Measurements from ENCODE around the gene DGLUCY.
A peak's percentile ranks its signal among the peaks of the same experiment; 100 is the strongest.
"Not testable (repeated sequence)": the region's sequence is repeated elsewhere in the genome, so short reads cannot be mapped to it uniquely, and the experiment has no call there.

The DGLUCY gene

DNA sequence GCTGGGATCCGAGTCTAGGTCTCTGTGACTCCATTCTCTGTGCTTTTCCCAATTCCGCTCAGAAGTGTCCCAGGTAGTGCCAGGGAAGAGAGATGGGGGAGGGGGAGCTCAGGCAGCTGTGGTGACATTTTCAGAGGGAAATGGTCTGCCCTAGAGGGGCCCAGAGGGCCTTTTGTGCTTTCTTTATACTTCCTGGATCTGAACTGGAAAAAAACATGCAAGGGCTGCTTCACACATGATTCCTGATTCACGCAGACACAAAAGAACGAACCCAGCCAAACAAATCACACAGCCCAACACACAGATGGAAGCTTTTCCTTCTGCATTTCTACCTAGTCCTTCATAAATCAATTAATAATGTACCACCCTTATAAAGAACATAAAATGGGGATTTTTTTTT is 104.1 kb downstream of the DGLUCY start:
- DNase-seq: no peak

DNA sequence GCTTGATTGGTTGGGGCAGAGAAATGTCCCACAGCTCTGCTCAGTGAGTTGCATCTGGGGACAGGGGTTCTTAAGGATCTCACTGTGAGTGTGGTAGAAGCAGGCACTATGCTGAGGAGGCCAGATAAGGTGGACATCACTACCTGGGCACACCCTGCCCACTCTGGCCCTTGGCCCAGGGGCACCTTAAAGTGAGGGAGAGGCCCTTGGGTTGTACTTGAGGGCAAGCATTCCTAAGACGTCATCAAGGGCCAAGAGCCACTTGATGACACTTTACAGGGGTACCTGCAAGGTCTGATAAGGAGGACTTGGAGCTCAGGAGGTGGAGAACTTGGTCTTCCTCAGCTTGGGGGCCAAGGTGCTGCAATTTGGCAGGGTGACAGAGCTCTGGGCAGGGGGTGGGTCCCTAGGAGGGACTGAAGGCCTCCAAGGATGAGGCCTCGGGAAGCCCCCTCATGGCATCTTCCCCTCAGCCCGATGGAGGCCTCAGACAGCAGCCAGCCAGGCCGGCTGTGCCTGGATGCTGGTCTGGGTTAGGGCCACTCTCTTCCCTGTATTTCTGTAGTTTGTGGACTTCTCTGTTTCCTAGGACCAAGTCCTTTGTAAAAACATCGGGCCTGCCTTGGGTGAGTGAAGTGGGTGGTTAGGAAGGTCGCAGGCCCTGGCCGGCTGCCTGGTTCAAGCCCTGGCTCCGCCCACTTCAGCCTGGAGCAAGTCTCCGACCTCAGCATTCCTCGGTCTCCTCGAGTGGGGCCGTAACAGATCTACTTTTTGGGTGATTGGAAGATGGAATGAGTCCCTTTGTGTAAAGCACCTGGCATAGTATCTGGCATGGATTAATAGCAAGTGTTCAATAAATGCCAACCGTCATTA is 105.9 kb downstream of the DGLUCY start:
- no peak for DNase-seq

DNA sequence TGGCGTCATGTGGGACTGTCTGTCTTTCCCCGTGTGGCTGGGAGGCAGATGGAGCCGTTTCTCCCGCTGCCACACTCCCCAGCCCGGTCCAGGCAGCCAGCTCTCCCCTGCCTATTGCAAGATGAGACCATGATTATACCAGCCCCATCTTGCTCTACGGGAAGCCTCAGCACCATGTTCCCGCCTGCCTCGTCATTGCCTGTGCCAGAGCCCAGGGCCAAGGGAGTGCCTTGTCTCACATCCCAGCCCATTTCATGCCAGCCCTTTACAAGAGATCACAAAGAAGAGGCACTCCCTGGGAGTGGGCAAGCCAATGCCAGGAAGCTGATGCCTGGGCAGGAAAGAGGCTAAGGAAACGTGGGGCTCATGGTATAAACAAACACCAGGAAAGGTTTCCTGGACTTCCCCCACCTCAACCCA is 106.7 kb downstream of the DGLUCY start:
- DNase-seq: no peak

DNA sequence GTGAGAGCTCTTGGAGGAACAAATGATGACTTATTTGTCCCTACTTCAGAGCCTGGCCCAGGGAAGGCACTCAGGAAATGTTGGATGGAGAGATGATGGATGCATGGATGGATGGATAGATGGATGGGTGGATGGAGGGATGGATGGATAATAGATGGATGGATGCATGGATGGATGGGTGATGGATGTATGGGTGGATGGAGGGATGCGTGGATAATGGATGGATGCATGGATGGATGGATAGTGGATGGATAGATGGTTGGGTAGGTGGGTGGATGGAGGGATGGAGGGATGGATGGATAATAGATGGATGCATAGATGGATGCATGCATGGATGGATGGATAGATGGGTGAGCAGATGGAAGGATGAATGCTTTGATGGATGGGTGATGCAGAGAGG is 107.4 kb downstream of the DGLUCY start:
- no peak for DNase-seq

DNA sequence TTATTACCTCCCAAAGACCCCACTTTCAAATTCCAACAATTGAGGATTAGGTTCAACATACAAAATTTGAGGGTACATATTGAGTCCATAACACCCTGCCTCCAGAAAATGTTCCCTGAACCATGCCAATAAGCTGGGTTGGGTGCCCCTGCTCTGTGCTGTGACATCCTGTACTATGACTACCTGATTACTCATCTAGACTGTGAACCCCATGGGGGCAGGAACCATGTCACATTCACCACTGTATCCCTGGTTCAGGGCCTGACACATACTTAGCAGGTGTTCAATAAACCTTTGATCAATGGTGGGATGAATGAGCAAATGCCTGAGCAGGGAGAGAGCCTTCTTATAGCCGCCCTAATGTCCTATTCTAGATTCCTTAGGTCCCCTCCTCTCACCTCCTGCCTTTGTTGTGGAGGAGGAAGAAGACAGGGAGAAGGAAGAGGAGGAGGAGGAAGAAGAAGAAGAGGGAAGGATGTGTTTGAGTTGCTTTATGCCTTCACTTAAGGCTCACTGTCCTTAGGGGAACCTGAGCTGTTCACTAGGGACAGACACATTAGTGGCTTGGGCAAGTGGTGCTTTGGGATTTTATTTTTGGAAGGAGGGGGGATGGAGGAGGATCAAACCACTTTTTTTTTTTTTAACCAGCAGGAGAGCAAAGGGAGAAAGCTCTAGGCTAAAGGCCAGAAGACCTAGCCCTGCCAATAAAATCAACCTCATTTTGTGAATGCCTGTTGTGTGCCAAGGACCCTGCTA is 109.3 kb downstream of the DGLUCY start:
- DNase-seq: no peak

DNA sequence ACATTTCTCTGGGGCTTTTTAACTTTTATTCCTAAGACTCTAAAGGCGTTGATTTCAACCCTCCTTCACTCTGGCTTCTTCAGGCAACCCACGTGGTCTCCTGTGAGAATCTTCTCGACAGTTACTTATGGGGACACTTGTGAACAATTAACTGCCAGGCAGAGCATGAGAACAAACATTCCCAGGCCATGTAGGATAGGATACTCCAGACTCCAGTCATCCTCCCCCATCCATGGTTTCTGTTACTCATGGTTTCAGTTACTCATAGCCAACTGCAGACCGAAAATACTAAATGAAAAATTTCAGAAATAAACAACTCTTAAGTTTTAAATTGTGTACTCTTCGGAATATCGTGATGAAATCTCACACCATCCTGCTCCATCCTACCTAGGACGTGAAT is 111.2 kb downstream of the DGLUCY start:
- peak; percentile 95 for DNase-seq

DNA sequence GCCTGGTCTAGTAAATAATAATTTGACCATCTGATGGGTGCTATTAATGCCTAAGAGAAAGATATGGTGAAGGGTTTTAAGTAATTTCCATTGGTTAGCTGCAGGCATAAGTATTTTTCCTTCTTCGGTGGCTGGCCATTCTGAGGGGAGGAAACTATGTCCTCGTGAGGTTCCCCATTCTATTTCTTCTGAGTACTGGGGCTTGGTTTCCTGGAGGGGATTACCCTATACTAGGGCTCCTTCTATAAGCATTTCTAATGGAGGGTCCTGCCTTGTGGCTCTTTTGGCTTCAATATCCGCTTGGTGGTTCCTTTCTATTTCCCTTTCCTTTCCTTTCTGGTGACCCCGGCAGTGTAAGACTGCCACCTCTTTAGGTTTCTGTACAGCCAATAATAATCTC is 112.5 kb downstream of the DGLUCY start:
- not testable (repeated sequence) for DNase-seq

DNA sequence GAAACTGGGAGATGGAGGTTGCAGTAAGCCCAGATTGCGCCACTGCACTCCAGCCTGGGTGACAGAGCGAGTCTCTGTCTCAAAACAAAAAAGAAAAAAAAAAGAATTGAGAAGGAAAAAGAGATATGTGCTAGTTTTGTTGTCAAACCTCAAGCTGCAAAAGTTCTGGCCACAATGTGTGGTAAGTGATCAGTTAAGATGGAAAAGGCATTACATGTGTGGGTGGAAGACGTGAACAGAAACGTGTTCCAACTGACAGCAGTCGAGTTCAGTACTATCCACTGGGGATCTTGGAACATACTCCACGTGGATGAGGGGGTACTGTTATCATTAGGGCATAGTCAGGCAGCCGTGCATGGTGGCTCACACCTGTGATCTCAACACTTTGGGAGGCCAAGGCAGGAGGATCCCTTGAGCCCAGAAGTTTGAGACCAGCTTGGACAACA is 113.3 kb downstream of the DGLUCY start:
- no peak for DNase-seq

DNA sequence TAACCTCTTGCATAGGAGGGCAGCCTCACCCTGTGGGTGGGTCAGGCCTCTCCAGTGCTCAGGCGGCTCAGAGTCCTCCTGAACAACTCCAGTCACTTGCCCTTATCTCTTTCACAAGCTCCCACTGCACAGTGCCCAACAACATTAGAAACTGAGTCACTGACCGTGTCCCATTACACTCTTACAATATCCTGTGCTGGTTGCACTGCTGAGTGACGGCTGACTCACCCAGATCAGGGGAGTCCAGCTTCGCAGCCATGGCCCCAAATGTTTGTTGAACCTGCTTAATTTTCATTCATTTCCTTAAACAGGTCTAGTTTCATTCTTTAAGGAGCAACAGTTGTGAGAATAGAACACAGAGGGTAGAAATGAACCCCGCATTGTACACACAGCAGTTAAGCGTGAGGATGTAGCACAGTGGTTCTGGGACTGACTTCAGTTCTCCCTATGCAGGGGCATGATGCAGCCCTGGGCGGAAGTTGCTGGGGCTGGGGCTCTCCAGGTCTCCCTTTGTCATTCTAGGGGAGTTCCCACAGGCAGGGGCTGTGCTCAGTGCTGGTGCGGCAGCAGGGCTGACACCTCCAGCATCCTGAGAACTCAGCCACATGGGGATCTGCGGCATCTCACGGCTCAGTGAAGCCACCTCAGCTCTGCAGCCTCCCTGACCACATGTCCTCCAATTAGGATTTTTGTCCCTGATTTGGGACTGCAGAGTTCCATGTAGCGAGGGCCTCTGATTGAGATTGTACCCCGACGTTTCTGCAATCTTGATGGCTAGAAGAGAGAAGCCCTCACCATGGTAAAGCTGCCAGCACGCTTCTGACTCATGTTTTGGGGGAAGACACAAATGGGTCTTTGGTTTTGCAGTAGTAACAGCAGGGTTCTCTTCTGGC is 114.5 kb downstream of the DGLUCY start:
- DNase-seq: no peak

DNA sequence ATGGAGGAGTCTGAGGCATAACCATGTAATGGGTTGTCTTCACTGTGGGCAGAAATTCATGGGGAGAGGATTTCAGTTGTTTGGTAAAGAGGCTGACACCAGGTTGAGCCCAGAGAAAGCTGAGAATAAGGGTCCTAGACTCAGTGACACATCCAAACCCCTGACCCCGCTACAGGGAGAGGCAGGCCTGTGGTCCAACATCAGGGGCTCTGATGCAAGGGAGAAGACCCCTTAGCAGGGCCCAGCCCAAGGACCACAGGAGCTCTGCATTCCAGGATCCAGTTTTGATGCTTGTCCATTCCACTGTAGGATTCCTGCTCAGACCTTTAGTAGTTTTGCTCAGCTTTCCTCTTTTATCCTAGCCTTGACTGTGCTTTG is 115.1 kb downstream of the DGLUCY start:
- DNase-seq: no peak

DNA sequence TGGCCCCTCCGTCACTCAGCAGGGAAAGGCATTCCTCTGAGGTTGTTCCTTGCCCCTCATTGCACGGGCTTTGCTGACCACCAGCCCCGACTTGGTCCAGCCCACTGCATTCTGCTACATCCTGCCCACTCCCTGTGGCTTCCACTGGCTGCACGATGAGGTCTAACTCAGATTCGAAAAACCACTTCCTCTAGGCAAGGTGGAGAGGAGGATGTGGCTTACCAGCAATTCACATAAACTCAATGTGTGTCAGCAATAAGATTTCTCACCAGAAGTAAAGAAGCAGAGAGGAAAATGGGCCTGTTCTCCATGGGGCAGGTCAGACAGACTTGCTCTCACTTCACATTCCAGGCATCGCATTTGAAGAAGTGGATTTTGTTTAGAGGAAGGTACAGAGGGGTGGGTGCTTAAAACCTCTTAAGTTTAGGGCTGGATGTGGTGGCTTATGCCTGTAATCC is 115.9 kb downstream of the DGLUCY start:
- DNase-seq: no peak

DNA sequence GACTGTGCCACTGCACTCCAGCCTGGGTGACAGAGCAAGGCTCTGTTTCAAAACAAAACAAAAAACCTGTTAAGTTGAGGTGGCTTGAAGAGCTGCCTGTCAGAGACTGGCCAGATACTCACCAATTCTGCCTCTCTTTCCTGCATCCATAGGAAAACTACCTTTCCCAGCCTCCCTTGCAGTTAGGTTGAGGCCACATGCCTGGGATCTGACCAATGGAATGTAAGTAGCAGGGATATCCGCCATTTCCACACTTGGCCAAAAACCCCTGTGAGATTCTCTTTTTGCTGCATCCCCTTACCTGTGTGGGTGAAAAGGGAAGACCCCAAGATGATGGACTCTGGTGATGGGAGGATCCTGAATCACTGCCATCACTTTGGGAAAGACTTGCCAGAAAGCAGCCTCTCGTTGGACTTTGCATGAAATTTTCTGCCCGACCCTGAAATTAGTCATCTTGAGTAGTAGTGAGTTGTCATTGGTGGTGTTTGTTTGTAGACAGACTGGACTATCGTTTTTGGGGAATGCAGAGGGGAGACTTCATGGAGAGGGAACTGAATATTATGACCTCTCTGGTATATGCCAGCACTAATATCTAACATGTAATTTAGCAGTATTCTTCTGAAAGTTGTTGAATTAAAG is 116.6 kb downstream of the DGLUCY start:
- DNase-seq: no peak

DNA sequence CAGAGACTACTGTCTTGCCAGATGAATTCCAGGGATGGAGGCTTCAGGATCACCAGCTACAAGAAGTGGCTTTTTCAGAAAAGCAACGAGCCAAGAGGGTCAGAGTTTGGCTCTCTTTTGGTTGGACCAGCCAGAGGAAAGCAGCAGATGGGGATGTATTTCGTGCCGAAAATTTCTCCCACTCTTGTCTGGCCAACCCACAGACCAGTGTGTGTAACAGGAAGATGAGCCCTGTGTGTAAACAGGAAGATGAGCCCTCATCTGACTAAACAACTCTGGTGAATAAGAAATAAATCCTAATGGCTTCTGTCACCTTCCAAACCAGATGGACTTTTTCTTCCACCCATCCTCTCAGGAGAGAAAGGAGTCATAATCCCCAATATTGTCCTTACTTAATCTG is 117.6 kb downstream of the DGLUCY start:
- DNase-seq: no peak

DNA sequence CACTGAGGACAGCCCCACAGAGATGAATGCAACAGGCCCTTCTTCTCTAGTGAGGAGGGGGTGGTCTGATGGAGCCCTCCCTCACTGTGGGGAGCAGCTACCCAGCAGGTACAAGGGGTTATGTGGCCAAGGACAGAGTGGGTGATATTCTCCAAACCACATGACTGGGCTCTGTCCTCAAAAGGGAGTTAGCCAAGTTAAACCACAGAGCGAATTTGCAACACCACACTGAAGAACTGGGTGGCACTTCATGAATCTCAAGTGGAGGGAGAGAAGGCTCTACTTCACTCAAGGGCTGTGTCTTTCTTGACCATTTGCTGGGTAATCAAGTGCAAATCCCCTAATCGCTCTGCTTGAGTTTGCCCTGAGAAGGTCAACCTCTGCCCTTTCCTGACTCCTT is 118.2 kb downstream of the DGLUCY start:
- peak; percentile 62 for DNase-seq

DNA sequence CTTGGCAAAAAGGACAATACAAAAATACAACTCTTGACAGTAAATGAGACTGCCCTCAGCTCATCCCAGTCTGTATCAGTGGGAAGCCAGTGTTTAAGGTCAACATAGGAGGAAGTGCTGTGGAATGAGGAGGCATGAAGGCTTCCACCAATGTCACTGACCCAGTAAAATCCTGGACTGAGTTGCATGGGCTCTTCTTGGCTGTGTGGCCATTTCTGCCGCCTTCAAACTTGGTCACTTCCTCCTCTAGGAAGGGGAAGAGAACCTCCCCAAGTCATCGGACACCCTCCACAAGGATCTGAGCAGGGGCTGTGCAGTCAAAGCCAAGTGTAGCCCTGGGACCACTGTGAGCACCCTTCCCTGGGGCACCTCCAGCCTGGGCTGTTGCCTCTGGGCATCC is 118.7 kb downstream of the DGLUCY start:
- no peak for DNase-seq

DNA sequence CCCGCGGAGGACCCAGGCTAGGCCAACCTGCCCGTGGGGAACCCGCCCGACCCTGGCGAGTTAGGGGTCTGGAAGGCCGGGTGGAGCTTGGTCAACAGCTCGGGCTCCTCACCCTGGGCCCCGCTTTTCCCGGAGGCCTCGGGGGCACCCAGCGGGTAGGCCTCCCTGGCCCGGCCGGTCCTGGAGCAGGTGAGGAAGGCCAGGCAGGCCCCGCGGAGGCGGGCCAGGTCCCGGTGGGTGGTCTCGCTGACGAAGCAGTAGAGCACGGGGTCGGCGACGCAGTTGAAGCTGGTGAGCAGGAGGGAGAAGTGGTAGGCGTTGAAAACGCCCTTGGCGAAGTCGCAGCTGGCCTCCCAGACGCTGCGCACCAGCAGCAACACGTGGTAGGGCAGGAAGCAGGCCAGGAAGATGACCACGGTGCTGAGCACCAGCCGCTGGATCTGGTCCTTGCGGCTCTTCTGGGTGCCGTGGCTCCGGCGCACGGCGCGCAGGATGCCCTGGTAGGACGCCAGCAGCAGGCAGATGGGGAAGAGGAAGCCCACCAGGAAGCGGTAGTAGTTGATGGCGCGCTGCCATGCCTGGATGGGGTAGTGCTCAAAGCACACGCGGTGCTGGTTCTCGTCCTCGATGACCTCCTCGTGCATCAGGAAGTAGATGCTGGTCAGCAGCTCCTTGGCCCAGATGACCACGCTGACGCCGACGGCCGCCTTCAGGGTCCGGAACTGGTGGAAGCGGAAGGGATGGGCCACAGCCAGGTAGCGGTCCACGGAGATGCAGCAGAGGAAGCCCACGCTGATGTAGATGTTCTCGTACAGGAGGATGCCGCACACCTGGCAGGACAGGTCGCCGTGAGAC is 120.3 kb downstream of the DGLUCY start:
- no peak for DNase-seq

DNA sequence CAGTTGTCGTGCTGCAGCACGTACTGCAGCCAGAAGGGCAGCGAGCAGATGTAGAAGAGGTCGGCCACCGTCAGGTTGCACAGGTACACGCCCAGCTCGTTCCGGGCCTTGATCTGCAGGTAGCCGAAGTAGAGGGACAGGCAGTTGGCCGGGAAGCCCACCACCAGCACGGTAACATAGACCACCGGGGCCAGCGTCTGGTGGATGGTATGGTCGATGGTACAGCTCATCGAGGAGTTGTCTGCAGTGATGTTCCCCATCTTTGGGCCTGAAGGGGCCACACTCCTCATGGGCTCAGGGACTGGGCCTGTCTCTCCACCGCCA is 120.9 kb downstream of the DGLUCY start:
- no peak for DNase-seq

DNA sequence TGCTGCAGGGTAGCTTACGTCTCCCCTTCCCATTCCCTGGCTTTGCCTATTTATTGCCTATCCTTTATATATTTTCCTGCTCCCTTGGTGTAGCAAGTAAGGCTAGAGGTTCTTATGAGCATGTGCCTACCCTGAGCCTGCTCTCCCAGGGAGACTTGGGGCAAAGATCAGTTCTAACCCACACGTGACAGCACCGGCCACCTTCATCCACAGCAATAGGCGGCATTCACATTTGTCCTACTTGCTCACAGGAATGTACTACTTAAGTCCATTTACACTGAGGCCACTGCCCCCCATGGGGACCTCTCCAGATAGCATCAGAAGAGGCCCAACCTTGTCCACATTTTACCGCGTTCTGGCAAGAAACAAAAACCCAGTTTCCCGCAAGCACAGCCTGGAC is 122.0 kb downstream of the DGLUCY start:
- DNase-seq: no peak

DNA sequence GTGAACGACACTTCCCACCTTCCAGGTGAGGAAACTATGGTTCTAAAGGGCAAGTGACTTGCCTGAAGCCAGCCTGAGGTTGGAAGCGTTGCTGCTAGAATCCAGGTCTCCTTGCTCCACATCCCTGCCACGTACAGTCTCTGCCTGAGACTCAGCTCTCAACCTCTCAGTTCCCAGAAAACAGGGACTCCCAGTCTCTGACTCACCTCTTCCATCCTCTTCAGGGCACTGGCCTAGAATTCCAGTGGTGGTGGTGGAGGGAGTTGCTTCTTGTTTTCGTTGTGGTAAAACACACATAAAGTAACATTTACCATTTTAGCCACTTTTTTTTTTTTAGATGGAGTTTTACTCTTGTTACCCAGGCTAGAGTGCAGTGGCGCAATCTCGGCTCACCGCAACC is 123.3 kb downstream of the DGLUCY start:
- no peak for DNase-seq

DNA sequence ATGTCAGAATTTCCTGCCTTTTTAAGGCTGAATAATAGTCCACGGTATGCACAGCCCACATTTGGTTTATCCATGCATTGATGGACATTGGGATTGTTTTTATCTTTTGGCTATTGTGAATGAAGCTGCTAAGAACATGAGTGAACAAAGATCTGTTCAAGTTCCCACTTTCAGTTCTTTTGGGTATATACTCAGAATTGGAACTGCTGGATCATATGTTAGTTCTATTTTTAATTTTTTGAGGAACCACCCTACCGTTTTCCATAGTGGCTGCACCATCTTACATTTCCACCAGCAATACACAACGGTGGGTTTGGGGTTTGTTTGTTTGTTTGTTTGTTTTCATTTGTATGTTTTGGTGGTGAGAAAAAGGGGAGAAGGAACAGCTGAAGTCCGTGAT is 124.2 kb downstream of the DGLUCY start:
- DNase-seq: no peak

DNA sequence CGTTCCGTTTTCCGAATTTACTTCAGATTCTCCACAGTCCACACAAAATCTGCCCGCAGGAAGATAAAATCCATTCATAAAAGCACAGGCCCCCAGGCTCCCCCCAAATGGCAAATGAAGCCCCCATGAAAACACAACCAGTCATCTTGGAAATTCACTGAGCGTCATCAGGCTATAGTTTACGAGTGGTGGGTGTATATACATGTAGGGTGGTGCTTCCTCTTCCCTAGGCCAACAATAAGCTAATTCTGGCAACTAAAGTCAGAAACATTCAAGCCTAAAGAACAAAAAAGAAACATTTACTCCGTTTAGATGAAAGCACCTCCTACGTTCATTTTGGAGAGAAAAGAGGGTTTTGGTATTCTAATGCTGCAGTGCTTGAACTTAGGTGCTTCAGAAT is 124.8 kb downstream of the DGLUCY start:
- DNase-seq: no peak

DNA sequence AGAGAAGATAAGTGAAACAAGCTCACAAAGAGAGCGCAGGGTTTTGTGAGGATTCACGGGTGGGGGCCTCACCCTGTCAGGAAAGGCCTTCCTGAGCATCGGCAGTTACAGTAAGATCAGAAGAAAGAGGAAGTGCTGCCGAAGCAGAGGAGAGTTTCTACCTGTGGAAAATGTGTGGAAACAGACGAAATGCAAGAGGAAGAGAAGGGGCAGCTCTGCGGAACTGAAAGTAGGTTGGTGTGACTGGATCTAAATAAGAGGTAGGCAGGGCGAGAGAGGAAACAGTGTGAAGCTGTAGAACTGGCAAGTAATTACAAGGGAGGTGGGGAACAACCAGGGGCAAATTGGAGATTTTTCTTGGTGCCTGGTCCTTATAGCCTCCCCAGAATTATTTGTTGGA is 128.0 kb downstream of the DGLUCY start:
- no peak for DNase-seq
